K562 (cell line): ENCODE data around the gene EFEMP2. TPM values are rescaled to one million over a fixed set of nuclear protein-coding genes. Genes with fewer than 3 reads are reported as not detected.

ENCODE experiments used
- ATF4 ChIP-seq: fragments of 450-650 bp; formaldehyde crosslinking; IDR thresholded peaks from 2 replicates; pipeline ENCODE4 v1.4.0; 2022; ENCODE audit warnings: mild to moderate bottlenecking, moderate library complexity
- BDP1 ChIP-seq: IDR thresholded peaks from 3 replicates; pipeline ENCODE4 v1.6.1; 2011; ENCODE audit not compliant: insufficient read length, insufficient read depth
- CBX1 ChIP-seq: sonication (generic); IDR thresholded peaks from 2 replicates; pipeline ENCODE4 v1.6.1; 2016; ENCODE audit warnings: antibody characterized with exemption, low read depth, mild to moderate bottlenecking
- FOXM1 ChIP-seq, 2 experiments: fragments of 450-650 bp in 1 of 2; sonication (generic) in 1 of 2; formaldehyde crosslinking in 1 of 2; IDR thresholded peaks; 2 replicates each; pipeline versions ENCODE4 v1.6.1 to v1.9.0; 2017 to 2022; ENCODE audit warnings: low read depth in 2 of 2, mild to moderate bottlenecking in 2 of 2, missing genetic modification reagents in 1 of 2, moderate library complexity in 1 of 2
- HLTF ChIP-seq: fragments of 450-650 bp; IDR thresholded peaks from 2 replicates; pipeline ENCODE4 v1.6.1; 2016
- ILF3 ChIP-seq: fragments of 450-650 bp; IDR thresholded peaks from 2 replicates; pipeline ENCODE4 v1.6.1; 2018; ENCODE audit warnings: antibody characterized with exemption, mild to moderate bottlenecking, moderate library complexity, borderline replicate concordance
- MAFG ChIP-seq: fragments of 450-650 bp; conservative IDR thresholded peaks from 2 replicates; pipeline ENCODE4 v1.6.1; 2016; ENCODE audit warnings: missing genetic modification characterization, missing compliant biosample characterization
- MTA3 ChIP-seq: fragments of 450-650 bp; formaldehyde crosslinking; IDR thresholded peaks from 2 replicates; pipeline ENCODE4 v1.6.1; 2017; ENCODE audit warnings: mild to moderate bottlenecking, borderline replicate concordance
- MYC ChIP-seq, 2 experiments: fragments of 250-450 bp in 1 of 2; sonication (Bioruptor Pico) in 1 of 2; IDR thresholded peaks; 2 replicates each; pipeline versions ENCODE4 v1.5.1 to v1.6.1; 2012 to 2021; ENCODE audit warnings: low read depth in 2 of 2, borderline replicate concordance in 1 of 2, improper control_type of control experiment in 1 of 2, low read length in 1 of 2, mild to moderate bottlenecking in 1 of 2, moderate library complexity in 1 of 2
- NONO ChIP-seq, 2 experiments: fragments of 200-400 bp in 1 of 2; fragments of 450-650 bp in 1 of 2; formaldehyde crosslinking in 1 of 2; IDR thresholded peaks; 2 replicates each; pipeline ENCODE4 v1.6.1; 2017; ENCODE audit warnings: low read depth in 2 of 2, mild to moderate bottlenecking in 2 of 2, moderate library complexity in 2 of 2, low read length in 1 of 2
- PHF20 ChIP-seq: fragments of 450-650 bp; IDR thresholded peaks from 2 replicates; pipeline ENCODE4 v1.6.1; 2018; ENCODE audit not compliant: partially characterized antibody
- RAD51 ChIP-seq: fragments of 450-650 bp; IDR thresholded peaks from 2 replicates; pipeline ENCODE4 v1.7.1; 2016; ENCODE audit warnings: low read depth, mild to moderate bottlenecking, borderline replicate concordance
- RREB1 ChIP-seq: fragments of 250-450 bp; sonication (Bioruptor Pico); IDR thresholded peaks from 2 replicates; pipeline ENCODE4 v1.4.0; 2020
- SRSF1 ChIP-seq: fragments of 200-400 bp; formaldehyde crosslinking; IDR thresholded peaks from 2 replicates; pipeline ENCODE4 v1.6.1; 2017; ENCODE audit warnings: mild to moderate bottlenecking, low read depth, low read length, moderate library complexity
- VEZF1 ChIP-seq: fragments of 200-800 bp; sonication (Bioruptor generic); IDR thresholded peaks from 2 replicates; pipeline ENCODE4 v1.6.1; 2017; ENCODE audit warnings: missing genetic modification characterization, missing compliant biosample characterization
- ZC3H8 ChIP-seq: fragments of 450-650 bp; IDR thresholded peaks from 2 replicates; pipeline ENCODE4 v1.6.1; 2017
- ZNF12 ChIP-seq: sonication (generic); formaldehyde crosslinking; IDR thresholded peaks from 2 replicates; pipeline ENCODE4 v1.4.0; 2020; ENCODE audit warnings: mild to moderate bottlenecking, missing genetic modification reagents
- ZNF584 ChIP-seq: fragments of 200-800 bp; sonication (Bioruptor generic); IDR thresholded peaks from 2 replicates; pipeline ENCODE4 v1.6.1; 2016; ENCODE audit warnings: low read depth, mild to moderate bottlenecking, missing genetic modification characterization, missing compliant biosample characterization
- polyA plus RNA-seq, 8 experiments: library from polyadenylated mRNA; depleted of rRNA in 4 of 8; stranded (reverse) in 5 of 8; unstranded in 3 of 8; fragments of >200 nt; fragmentation: Nextera tagmentation in 2 of 8; fragmentation: Illumina TruSeq in 1 of 8; extraction: Ambion mirVana in 2 of 8; extraction: Trizol in 1 of 8; gene quantifications; 2 replicates each; pipeline versions ENCODE4 v1.2.1 to v1.2.3, GENCODE V29; 2011 to 2014; ENCODE audit warnings: inconsistent platforms in 1 of 8, missing spikeins in 1 of 8
- total RNA-seq, 7 experiments: library from RNA; depleted of rRNA in 6 of 7; stranded (reverse); fragments of >200 nt in 6 of 7; fragmentation: Illumina TruSeq in 2 of 7; extraction: Trizol in 2 of 7; gene quantifications; 2 replicates each; pipeline versions ENCODE4 v1.2.1 to v1.2.3, GENCODE V29; 2011 to 2021; ENCODE audit warnings: low replicate concordance in 1 of 7
- TF ChIP-seq, protein P1 (sequence below): fragments of 450-650 bp; IDR thresholded peaks from 2 replicates; pipeline ENCODE4 v1.6.1; 2018; ENCODE audit warnings: mild to moderate bottlenecking, low read depth; ENCODE audit not compliant: partially characterized antibody

The EFEMP2 gene
- total and polyA plus RNA-seq, 9 of the 15 experiments (the other 6 are each of a cell fraction or from before 2014, with no cell fraction given), result 0.07 to 2.9 (median 0.69) TPM; not detected in 1

DNA sequence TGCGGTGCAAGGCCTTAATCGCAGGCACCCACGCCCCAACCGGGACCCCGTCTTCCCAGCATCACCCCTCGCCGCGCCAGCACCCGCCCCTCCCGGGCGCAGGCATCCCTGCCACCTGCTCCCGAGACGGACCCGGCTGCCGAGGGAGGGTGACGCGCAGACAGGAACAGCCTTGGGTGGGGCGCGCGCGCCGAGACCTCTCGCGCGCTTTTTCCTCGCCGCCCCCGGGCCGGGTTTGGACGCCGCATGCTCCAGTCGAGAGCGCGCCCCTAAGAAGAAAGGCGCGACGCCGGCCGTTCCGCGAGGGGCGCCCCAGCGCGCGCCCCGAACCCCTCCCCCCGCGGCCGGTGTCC is 15.1 kb downstream of the EFEMP2 start (continued):
- no peak for TF ChIP-seq NONO (IDR thresholded peaks at IDR 0.05; ENCODE audit: low read depth in 2 of 2, low read length in 1 of 2)
- peak; percentile 96 for TF ChIP-seq SRSF1
- no peak for TF ChIP-seq ZNF584 (CRISPR knock-in tag)
- TF ChIP-seq, protein P1, sequence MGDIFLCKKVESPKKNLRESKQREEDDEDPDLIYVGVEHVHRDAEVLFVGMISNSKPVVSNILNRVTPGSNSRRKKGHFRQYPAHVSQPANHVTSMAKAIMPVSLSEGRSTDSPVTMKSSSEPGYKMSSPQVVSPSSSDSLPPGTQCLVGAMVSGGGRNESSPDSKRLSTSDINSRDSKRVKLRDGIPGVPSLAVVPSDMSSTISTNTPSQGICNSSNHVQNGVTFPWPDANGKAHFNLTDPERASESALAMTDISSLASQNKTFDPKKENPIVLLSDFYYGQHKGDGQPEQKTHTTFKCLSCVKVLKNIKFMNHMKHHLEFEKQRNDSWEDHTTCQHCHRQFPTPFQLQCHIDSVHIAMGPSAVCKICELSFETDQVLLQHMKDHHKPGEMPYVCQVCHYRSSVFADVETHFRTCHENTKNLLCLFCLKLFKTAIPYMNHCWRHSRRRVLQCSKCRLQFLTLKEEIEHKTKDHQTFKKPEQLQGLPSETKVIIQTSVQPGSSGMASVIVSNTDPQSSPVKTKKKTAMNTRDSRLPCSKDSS, result no peak
- no peak for TF ChIP-seq MAFG (tag)
- no peak for TF ChIP-seq ATF4 (CRISPR knock-in tag)
- no peak for TF ChIP-seq PHF20
- peak; percentile 69 for TF ChIP-seq MYC (IDR thresholded peaks at IDR 0.05; ENCODE audit: low read depth, low read length)
- peak; percentile 18; the same call in 1 of the 2 replicates for TF ChIP-seq MYC (CRISPR knock-in tag; IDR thresholded peaks at IDR 0.05; ENCODE audit: borderline replicate concordance, low read depth)
- TF ChIP-seq BDP1, result no peak
- TF ChIP-seq FOXM1 (IDR thresholded peaks at IDR 0.05; ENCODE audit: low read depth), result no peak
- TF ChIP-seq FOXM1 (CRISPR knock-in tag; IDR thresholded peaks at IDR 0.05; ENCODE audit: low read depth), result peak; percentile 82; the same call in 1 of the 2 replicates
- TF ChIP-seq CBX1, result no peak; the same call in 1 of the 2 replicates
- peak; percentile 30; the same call in 1 of the 2 replicates for TF ChIP-seq HLTF
- TF ChIP-seq RAD51, result no peak
- TF ChIP-seq ILF3, result no peak
- no peak for TF ChIP-seq RREB1 (CRISPR knock-in tag)
- TF ChIP-seq ZNF12 (CRISPR knock-in tag), result 0 out of 2 replicates have a peak, but pooled peaks have one; percentile 20
- TF ChIP-seq VEZF1 (CRISPR knock-in tag), result no peak; the same call in 1 of the 2 replicates
- TF ChIP-seq MTA3, result no peak
- TF ChIP-seq ZC3H8, result no peak
